ENCODE results near the gene CDH15.

Gene CDH15

DNA sequence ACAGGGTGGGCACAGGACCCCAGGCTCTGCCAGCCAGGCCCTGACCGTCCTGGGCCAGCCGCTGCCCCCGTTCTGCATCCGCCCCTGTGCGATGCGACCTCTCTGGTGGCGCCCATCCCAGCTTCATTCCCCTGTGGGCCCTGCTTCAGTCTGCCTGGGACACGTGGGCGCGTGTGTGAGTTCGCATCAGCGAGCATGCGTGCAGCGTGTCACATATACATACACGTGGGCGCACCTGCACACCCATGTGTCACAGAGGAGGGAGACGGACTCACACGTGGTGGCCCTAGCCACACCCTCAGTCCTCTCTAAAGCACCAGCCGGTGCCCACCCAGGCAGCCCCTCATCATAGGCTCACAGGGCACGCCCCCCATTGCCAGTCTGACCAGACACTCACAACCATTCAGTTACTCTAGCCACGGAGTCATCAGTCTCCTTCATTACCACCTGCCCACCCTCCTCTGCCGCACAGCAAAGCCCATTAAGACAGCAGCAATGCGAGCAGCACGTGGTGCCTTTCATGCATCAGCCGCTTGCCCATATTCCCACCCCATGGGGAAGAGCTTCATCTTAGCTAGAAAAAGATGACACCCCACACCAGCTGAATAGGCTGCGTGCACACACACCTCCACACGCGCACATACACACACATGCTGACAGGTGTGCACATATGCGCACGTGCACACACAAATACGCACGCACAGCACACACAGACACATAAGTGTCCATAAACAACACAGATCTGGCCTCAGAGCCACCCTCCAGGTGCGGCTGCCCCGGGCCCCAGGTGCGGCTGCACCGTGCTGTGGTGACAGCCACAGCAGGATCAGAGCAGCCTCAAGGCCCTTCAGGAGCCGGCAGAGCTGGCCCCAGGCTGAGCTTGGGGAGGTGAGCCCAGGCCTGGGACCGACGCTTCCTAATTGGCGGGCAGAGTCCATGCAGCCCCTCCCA lies 9.5 kb upstream of the CDH15 start (continued):
- TF ChIP-seq, protein P1, sequence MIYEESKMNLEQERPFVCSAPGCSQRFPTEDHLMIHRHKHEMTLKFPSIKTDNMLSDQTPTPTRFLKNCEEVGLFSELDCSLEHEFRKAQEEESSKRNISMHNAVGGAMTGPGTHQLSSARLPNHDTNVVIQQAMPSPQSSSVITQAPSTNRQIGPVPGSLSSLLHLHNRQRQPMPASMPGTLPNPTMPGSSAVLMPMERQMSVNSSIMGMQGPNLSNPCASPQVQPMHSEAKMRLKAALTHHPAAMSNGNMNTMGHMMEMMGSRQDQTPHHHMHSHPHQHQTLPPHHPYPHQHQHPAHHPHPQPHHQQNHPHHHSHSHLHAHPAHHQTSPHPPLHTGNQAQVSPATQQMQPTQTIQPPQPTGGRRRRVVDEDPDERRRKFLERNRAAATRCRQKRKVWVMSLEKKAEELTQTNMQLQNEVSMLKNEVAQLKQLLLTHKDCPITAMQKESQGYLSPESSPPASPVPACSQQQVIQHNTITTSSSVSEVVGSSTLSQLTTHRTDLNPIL (CRISPR knock-in tag; IDR thresholded peaks at IDR 0.05; ENCODE audit: low read depth) = no peak
- TF ChIP-seq, protein P2, sequence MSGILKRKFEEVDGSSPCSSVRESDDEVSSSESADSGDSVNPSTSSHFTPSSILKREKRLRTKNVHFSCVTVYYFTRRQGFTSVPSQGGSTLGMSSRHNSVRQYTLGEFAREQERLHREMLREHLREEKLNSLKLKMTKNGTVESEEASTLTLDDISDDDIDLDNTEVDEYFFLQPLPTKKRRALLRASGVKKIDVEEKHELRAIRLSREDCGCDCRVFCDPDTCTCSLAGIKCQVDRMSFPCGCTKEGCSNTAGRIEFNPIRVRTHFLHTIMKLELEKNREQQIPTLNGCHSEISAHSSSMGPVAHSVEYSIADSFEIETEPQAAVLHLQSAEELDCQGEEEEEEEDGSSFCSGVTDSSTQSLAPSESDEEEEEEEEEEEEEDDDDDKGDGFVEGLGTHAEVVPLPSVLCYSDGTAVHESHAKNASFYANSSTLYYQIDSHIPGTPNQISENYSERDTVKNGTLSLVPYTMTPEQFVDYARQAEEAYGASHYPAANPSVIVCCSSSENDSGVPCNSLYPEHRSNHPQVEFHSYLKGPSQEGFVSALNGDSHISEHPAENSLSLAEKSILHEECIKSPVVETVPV (CRISPR knock-in tag; IDR thresholded peaks at IDR 0.05) = no peak
- TF ChIP-seq SNAI2 (CRISPR knock-in tag; IDR thresholded peaks at IDR 0.05) = no peak

DNA sequence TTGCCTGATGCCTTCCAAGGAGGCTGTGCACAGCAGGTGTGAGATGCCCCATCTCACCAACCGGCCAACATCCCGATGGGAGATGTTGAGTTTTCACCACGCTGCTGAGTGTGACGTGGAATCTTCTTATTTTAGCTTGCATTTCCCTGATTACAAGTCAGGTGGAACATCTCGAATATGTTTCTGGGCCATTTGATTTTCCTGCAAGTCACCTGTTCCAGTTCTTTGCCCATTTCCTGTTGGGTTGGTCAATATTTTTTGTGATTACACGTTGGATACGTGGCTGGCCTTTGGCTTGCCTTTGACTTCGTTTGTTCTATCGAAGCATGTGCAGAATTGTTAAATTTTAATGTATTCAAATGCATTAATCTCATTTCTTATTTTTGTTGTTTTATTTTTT lies 8.3 kb upstream of the CDH15 start:
- TF ChIP-seq CSDC2 (CRISPR knock-in tag; IDR thresholded peaks at IDR 0.05) = no peak
- TF ChIP-seq ZFP3 (CRISPR knock-in tag; IDR thresholded peaks at IDR 0.05) = no peak
- no peak for TF ChIP-seq PPARA (CRISPR knock-in tag; IDR thresholded peaks at IDR 0.05; ENCODE audit: borderline replicate concordance)
- no peak for TF ChIP-seq ZNF565 (CRISPR knock-in tag; conservative IDR thresholded peaks at IDR 0.05; ENCODE audit: low read depth)
- TF ChIP-seq GLIS3 (CRISPR knock-in tag; IDR thresholded peaks at IDR 0.05) = no peak
- ATAC-seq = no peak

DNA sequence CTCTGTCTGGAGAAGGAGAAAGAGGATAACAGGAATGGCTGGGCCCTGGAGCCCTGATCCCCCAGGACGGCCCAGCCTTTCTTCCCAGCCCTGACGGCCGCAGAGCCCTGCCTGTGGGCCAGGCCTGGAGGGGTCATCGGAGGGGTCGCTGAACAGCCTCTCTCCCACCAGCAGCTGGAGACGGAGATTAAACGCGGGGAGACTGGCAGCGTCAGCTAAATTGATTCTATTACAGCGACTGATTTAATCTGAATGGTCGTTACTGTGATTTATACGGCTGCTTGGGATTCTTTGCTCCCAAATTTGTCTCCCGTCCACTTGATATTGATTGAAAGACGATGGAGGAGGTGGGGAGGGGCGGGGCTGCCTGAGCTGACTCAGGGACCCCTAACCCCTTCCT lies 7.1 kb upstream of the CDH15 start:
- ATAC-seq = no peak
- TF ChIP-seq RARB (CRISPR knock-in tag; IDR thresholded peaks at IDR 0.05) = no peak
- TF ChIP-seq OSR1 (CRISPR knock-in tag; IDR thresholded peaks at IDR 0.05) = no peak
- TF ChIP-seq, protein P3, sequence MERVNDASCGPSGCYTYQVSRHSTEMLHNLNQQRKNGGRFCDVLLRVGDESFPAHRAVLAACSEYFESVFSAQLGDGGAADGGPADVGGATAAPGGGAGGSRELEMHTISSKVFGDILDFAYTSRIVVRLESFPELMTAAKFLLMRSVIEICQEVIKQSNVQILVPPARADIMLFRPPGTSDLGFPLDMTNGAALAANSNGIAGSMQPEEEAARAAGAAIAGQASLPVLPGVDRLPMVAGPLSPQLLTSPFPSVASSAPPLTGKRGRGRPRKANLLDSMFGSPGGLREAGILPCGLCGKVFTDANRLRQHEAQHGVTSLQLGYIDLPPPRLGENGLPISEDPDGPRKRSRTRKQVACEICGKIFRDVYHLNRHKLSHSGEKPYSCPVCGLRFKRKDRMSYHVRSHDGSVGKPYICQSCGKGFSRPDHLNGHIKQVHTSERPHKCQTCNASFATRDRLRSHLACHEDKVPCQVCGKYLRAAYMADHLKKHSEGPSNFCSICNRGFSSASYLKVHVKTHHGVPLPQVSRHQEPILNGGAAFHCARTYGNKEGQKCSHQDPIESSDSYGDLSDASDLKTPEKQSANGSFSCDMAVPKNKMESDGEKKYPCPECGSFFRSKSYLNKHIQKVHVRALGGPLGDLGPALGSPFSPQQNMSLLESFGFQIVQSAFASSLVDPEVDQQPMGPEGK (CRISPR knock-in tag; IDR thresholded peaks at IDR 0.05; ENCODE audit: borderline replicate concordance) = no peak
- no peak for TF ChIP-seq ZNF565 (CRISPR knock-in tag; conservative IDR thresholded peaks at IDR 0.05; ENCODE audit: low read depth)
- TF ChIP-seq GLIS3 (CRISPR knock-in tag; IDR thresholded peaks at IDR 0.05) = no peak
- TF ChIP-seq, protein P2 (CRISPR knock-in tag; IDR thresholded peaks at IDR 0.05) = no peak
- TF ChIP-seq ESRRG (CRISPR knock-in tag; IDR thresholded peaks at IDR 0.05) = no peak
- TF ChIP-seq CSDC2 (CRISPR knock-in tag; IDR thresholded peaks at IDR 0.05) = no peak
- TF ChIP-seq ZNF70 (CRISPR knock-in tag; IDR thresholded peaks at IDR 0.05) = no peak
- TF ChIP-seq TOX (CRISPR knock-in tag; IDR thresholded peaks at IDR 0.05; ENCODE audit: borderline replicate concordance) = no peak
- TF ChIP-seq, protein P4, sequence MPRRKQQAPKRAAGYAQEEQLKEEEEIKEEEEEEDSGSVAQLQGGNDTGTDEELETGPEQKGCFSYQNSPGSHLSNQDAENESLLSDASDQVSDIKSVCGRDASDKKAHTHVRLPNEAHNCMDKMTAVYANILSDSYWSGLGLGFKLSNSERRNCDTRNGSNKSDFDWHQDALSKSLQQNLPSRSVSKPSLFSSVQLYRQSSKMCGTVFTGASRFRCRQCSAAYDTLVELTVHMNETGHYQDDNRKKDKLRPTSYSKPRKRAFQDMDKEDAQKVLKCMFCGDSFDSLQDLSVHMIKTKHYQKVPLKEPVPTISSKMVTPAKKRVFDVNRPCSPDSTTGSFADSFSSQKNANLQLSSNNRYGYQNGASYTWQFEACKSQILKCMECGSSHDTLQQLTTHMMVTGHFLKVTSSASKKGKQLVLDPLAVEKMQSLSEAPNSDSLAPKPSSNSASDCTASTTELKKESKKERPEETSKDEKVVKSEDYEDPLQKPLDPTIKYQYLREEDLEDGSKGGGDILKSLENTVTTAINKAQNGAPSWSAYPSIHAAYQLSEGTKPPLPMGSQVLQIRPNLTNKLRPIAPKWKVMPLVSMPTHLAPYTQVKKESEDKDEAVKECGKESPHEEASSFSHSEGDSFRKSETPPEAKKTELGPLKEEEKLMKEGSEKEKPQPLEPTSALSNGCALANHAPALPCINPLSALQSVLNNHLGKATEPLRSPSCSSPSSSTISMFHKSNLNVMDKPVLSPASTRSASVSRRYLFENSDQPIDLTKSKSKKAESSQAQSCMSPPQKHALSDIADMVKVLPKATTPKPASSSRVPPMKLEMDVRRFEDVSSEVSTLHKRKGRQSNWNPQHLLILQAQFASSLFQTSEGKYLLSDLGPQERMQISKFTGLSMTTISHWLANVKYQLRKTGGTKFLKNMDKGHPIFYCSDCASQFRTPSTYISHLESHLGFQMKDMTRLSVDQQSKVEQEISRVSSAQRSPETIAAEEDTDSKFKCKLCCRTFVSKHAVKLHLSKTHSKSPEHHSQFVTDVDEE (CRISPR knock-in tag; IDR thresholded peaks at IDR 0.05) = no peak
- no peak for TF ChIP-seq BACH2 (CRISPR knock-in tag; IDR thresholded peaks at IDR 0.05; ENCODE audit: borderline replicate concordance)

DNA sequence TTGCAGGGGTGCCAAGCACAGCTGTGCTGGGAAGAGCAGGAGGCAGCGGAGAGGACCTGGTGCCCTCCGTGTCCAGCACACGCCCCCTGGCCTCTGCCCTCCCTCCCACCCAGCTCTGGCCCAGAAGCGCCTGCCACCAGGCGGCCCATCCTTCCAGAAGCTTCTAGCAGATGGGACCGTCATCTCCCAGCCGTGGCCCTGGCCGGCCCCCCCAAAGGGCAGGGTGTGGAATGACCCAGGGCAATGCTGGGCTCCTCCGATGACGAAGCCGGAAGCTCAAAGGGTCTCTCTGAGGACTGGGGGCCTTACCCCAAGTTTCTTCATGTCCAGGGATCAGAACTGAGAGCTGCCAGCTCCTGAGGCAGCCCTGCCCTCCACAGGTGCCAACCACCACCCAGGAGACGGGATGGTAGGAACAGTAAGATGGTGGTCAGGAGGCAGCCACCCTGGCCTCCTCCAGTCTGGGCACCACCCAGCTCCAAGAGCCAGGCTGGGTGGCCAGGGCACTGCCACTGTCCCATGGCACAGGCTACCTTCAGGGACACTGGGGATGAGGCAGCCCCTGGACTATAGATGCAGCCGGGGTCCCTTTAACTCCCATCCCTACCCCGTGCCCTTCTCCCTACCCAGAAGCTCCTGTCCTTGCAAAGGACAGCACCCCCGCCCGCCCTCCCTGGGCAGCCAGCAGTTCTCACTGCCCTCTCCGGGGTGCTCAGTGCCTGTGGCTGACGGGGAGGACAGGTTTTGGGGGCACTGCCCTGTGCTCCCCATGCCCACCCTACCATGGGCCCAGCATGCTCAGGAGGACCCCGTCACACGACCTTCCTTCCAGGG lies 6.5 kb upstream of the CDH15 start:
- ATAC-seq = no peak
- TF ChIP-seq ZFP30 (CRISPR knock-in tag; IDR thresholded peaks at IDR 0.05) = no peak
- TF ChIP-seq ZNF70 (CRISPR knock-in tag; IDR thresholded peaks at IDR 0.05) = no peak
- no peak for TF ChIP-seq OSR1 (CRISPR knock-in tag; IDR thresholded peaks at IDR 0.05)
- no peak for TF ChIP-seq ZNF8 (CRISPR knock-in tag; IDR thresholded peaks at IDR 0.05)
- TF ChIP-seq CSDC2 (CRISPR knock-in tag; IDR thresholded peaks at IDR 0.05) = no peak
- no peak for TF ChIP-seq TCF4 (CRISPR knock-in tag; IDR thresholded peaks at IDR 0.05; ENCODE audit: borderline replicate concordance)
- TF ChIP-seq PPARA (CRISPR knock-in tag; IDR thresholded peaks at IDR 0.05; ENCODE audit: borderline replicate concordance) = no peak
- TF ChIP-seq, protein P2 (CRISPR knock-in tag; IDR thresholded peaks at IDR 0.05) = no peak
- TF ChIP-seq, protein P4 (CRISPR knock-in tag; IDR thresholded peaks at IDR 0.05) = no peak
- no peak for TF ChIP-seq BACH2 (CRISPR knock-in tag; IDR thresholded peaks at IDR 0.05; ENCODE audit: borderline replicate concordance)

All from SK-N-SH treated with all-trans-retinoic acid at 6 μM for 48 hours (cell line).